T-helper 2 cell treated with Interferon-gamma antibody and Interleukin-4, amounts not matched to agents 5 μg/mL and 100 μg/mL, for 36 hours (primary cell): ENCODE results near the gene COX18.
A peak's percentile ranks its signal among the peaks of the same experiment; 100 is the strongest.

Source experiments
- DNase-seq: peaks from one replicate; pipeline ENCODE4 v3.0.0; 2021; ENCODE audit warnings: low spot score
- H3K27ac Mint-ChIP-seq: one replicate; pipeline ENCODE4 v1.8.0; 2021; ENCODE audit warnings: mild to moderate bottlenecking, mixed read lengths
- H3K27me3 Mint-ChIP-seq: one replicate; pipeline ENCODE4 v1.8.0; 2021; ENCODE audit warnings: low read depth, mixed read lengths
- H3K36me3 Mint-ChIP-seq: one replicate; pipeline ENCODE4 v1.8.0; 2021; ENCODE audit warnings: low read depth, mixed read lengths
- H3K4me1 Mint-ChIP-seq: one replicate; pipeline ENCODE4 v1.8.0; 2021; ENCODE audit warnings: low read depth, mixed read lengths
- H3K4me3 Mint-ChIP-seq: one replicate; pipeline ENCODE4 v1.8.0; 2022; ENCODE audit warnings: mild to moderate bottlenecking, moderate library complexity, mixed read lengths
- H3K9me3 Mint-ChIP-seq: one replicate; pipeline ENCODE4 v1.8.0; 2021; ENCODE audit warnings: mixed read lengths

COX18 gene

DNA sequence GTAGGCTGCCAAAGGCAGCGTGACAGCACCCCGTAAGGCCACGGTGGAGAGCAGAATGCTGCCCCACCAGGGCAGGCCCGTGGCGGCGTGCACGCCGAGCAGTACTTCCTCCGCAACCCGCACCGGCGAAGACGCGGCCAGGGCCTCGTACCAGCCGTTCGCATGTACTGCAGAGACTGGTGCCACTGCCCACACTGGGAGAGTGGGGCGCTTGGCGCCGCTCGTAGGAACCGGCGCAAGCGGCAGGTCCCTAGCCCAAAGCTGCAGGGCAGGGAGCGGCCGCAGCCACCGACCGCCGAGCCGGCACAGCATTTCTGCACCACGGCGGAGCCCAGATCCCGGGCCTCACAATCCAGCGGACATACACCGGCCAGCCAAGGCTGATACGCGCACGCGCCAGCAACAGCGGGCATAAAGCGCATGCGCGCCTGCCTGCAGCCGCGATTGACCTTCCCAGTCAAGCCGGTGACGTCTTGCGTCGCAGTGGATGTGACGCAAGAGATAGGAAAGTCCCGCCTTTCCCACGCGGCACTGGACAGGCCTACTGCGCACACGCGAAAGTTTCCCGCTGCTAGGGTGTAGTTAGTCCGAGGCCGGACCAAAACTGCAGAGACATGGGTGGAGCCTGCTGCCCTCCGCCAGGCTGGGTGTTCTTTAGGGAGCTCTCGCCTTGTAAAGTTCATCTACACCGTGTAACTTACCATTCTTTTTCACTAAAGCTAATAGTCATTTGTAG is at the start of gene COX18:
TSS of gene COX18 (minus strand) at position 379 of the 736 bp plus-strand sequence. CDS start at position 312, 67 bp downstream.
- H3K4me1 Mint-ChIP-seq = peaks cover 31% of the 10 kb centered on the region
- H3K36me3 Mint-ChIP-seq = peaks cover 25% of the 10 kb centered on the region
- H3K4me3 Mint-ChIP-seq = peak within 1 kb of the TSS; percentile 95
- H3K27ac Mint-ChIP-seq = peak within 1 kb of the TSS; percentile 98
- H3K27me3 Mint-ChIP-seq = no peaks in the 10 kb centered on the region
- H3K9me3 Mint-ChIP-seq = no peaks in the 10 kb centered on the region
- peak; percentile 98 for DNase-seq

DNA sequence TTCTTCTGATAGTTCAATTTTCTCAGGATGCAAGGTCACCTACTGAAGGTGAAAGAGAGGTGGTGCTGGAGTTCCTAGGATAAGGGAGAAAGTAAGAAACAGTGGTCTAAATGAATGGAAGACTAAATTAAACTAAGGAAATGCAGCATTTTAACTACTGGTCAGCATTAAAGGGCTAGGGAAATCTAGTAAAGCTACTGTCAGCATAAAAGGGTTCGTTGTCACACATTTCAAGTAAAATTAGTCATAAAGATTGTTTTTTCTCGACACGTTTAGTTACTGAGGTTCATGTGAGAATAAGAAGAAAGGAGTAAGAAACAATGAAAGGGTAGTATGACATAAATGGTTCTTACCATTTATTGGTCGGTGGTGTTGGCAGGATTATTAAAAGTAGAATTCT is 40.0 kb upstream of the COX18 start:
- DNase-seq = no peak
- Mint-ChIP-seq H3K36me3 (peaks cover 16% of the 10 kb centered on the region), H3K27ac (no peak overlapping the region), H3K9me3 (no peaks in the 10 kb centered on the region), H3K27me3 (no peaks in the 10 kb centered on the region), H3K4me3 (no peak overlapping the region), H3K4me1 (no peaks in the 10 kb centered on the region)

GRCh38 chr4:73104695-73105094 is 35.2 kb upstream of the COX18 start:
- Mint-ChIP-seq H3K9me3 (no peaks in the 10 kb centered on the region), H3K27me3 (no peaks in the 10 kb centered on the region), H3K4me1 (peaks cover 2% of the 10 kb centered on the region), H3K36me3 (peaks cover 16% of the 10 kb centered on the region), H3K4me3 (no peak overlapping the region), H3K27ac (no peak overlapping the region)
- no peak for DNase-seq

DNA sequence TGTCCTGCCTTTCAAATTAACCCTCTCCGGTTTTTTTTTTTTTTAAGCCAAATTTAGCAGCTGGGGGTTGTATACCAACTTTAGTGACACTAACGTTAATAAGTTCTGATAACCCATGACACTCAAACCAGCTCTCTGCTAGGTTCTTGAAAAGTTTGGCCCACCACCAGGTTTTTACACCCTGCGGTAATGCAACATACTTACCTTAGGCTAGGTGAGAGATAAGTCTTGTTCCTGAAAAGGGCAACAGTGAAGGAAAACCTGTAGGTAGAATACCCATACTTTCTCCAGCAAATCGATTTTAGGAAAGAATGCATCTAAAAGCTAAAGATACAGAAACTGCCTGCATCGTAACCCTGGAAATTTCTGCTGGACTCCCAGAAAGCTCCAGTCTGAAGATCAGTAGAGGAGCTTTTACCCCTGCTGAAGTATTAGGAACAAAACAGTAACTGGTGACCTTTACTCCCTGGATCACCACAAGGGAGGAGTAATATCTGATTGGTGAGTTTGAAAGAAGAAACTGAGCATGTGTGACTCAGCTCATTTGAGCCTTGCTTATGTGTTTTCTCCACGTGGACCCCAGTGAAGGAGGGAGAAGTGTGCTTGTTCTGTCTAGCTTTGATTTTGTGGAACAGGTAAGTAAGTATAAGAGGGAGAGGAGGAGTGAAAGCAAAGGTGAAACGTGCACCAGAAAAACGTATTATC is 34.4 kb upstream of the COX18 start:
- no peak overlapping the region for H3K4me3 Mint-ChIP-seq
- no peaks in the 10 kb centered on the region for H3K9me3 Mint-ChIP-seq
- no peak overlapping the region for H3K27ac Mint-ChIP-seq

DNA sequence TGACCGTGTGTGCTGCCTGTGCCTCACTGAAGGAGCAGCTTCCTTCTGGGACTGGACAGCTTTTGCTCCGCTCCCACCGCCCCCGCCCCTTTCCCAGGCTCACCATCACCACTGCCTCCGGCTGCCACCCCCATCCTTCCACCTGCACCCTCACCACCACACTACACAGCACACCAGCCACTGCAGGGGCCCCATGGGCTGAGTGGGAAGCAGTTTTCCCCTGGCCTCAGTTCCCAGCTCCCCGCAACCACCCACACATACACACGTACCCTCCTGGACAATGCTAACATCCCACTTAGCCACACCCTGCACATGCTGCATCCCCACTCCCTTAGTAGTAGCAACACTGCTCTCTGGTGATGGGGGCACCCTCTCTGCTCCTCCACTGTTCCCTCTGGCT is 29.6 kb upstream of the COX18 start:
- Mint-ChIP-seq H3K4me1 (peaks cover 1% of the 10 kb centered on the region), H3K36me3 (peaks cover 33% of the 10 kb centered on the region), H3K27me3 (no peaks in the 10 kb centered on the region), H3K27ac (peak overlapping the region; percentile 15), H3K4me3 (no peak overlapping the region), H3K9me3 (no peaks in the 10 kb centered on the region)
- DNase-seq = no peak

More for the DNA sequence above, 34.4 kb upstream of the COX18 start:
- Mint-ChIP-seq H3K36me3 (peaks cover 22% of the 10 kb centered on the region), H3K27me3 (no peaks in the 10 kb centered on the region), H3K4me1 (peaks cover 2% of the 10 kb centered on the region)
- no peak for DNase-seq

DNA sequence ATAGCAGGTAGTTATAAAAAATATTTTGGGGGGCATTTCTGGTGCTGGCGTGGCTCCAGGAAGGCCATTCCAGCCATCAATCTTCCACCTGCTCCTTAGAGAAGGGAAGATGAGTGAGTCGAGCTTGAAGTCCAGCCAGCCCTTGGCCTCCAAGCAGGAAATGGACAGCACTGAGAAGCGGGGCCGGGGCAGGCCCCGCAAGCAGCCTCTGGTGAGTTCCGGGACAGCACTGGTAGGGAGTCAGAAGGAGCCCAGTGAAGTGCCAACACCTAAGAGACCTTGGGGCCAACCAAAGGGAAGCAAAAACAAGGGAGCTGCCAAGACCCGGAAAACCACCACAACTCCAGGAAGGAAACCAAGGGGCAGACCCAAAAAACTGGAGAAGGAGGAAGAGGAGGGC is 29.2 kb upstream of the COX18 start:
- H3K27ac Mint-ChIP-seq = no peak overlapping the region
- peaks cover 34% of the 10 kb centered on the region for H3K36me3 Mint-ChIP-seq
- DNase-seq = no peak
- no peaks in the 10 kb centered on the region for H3K27me3 Mint-ChIP-seq
- no peaks in the 10 kb centered on the region for H3K9me3 Mint-ChIP-seq
- H3K4me1 Mint-ChIP-seq = no peaks in the 10 kb centered on the region
- no peak overlapping the region for H3K4me3 Mint-ChIP-seq

- Mint-ChIP-seq H3K27me3 (no peaks in the 10 kb centered on the region), H3K4me1 (no peaks in the 10 kb centered on the region), H3K36me3 (peaks cover 34% of the 10 kb centered on the region), H3K4me3 (no peak overlapping the region), H3K27ac (no peak overlapping the region), H3K9me3 (no peaks in the 10 kb centered on the region)
- DNase-seq = no peak
Measured at GRCh38 chr4:73098016-73098415, 28.5 kb upstream of the COX18 start.

DNA sequence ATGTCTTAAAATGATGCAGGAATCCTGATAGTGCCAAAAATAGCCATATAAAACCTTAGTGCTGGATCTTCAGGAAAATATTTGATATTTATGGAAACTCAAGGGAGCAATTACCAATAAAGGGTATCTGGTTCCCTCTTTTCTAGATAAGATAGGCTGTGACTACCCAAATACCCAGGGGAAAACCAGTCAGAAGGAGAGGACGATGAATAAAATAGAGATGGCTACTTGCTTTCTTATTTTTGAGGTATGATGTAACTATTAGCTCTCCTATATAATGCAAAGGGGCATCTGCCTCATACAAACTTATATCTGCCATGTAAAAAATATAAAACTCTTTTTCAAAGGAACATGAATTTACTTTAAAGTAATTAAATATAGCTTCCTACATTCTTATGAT is 23.4 kb upstream of the COX18 start:
- Mint-ChIP-seq H3K27ac (no peak overlapping the region), H3K27me3 (no peaks in the 10 kb centered on the region), H3K9me3 (no peaks in the 10 kb centered on the region), H3K36me3 (peaks cover 32% of the 10 kb centered on the region), H3K4me3 (no peak overlapping the region), H3K4me1 (peaks cover 3% of the 10 kb centered on the region)
- no peak for DNase-seq

DNA sequence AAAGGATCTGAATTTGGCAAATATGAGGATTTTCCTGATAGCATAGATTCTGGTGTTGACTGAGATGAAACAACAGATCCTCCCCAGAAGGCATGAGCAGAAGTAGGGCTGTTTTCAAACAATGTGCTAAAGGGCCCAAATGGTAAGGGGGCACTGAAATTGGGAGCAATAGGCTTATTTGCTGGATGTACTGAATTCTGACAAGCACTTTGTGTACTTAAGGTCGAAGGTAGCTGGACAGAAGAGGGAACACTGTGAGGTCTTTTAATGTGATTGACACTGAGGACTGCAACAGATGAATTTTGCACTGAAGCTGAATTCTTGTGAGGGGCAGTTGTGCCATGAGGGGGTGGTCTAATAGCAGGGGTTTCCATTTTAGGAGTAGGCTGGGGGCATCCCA is 21.2 kb upstream of the COX18 start:
- no peak for DNase-seq
- H3K36me3 Mint-ChIP-seq = peaks cover 35% of the 10 kb centered on the region
- H3K4me1 Mint-ChIP-seq = peaks cover 8% of the 10 kb centered on the region
- no peak overlapping the region for H3K4me3 Mint-ChIP-seq
- H3K9me3 Mint-ChIP-seq = no peaks in the 10 kb centered on the region
- no peaks in the 10 kb centered on the region for H3K27me3 Mint-ChIP-seq
- no peak overlapping the region for H3K27ac Mint-ChIP-seq

GRCh38 chr4:73087871-73088270 is 18.4 kb upstream of the COX18 start:
- no peaks in the 10 kb centered on the region for H3K9me3 Mint-ChIP-seq
- no peak overlapping the region for H3K27ac Mint-ChIP-seq
- no peak overlapping the region for H3K4me3 Mint-ChIP-seq
- DNase-seq = no peak
- peaks cover 43% of the 10 kb centered on the region for H3K36me3 Mint-ChIP-seq
- peaks cover 8% of the 10 kb centered on the region for H3K4me1 Mint-ChIP-seq
- no peaks in the 10 kb centered on the region for H3K27me3 Mint-ChIP-seq

DNA sequence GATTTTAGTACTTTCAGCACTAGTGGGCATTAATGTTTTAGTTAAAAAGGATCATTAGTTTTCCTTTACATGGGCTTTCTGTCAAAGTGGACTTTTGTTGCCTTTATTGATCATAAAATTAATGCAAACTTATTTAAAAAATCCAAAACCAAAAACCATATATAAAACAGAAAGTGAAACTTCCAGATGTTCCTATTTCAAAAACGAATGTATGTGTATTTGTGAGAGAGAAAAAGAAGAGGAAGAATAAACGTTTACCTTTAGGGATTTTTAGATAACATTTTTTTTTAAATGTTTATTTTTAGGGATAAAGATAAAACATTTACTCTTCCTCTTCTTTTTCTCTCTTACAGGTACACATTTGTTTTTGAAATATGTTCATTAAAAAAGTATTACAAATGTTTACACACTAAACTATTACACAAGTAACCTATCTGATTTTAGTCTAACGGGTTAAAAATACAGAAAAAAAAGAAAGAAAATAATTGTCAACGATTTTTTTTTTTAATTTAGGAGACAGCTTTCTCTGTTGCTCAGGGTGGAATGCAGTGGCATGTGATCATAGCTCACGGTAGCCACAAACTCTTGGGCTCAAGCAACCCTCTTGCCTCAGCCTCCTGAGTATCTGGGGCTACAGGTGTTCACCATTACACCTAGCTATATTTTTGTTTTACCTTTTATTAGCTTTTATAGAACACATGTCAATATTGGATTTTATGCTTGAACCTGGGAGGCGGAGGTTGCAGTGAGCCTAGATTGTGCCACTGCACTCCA is 16.8 kb upstream of the COX18 start:
- Mint-ChIP-seq H3K4me3 (peak overlapping the region; percentile 74), H3K36me3 (peaks cover 43% of the 10 kb centered on the region), H3K27me3 (no peaks in the 10 kb centered on the region), H3K27ac (peak overlapping the region; percentile 74), H3K4me1 (peaks cover 7% of the 10 kb centered on the region), H3K9me3 (no peaks in the 10 kb centered on the region)
- DNase-seq = no peak

GRCh38 chr4:73080789-73081188 is 11.3 kb upstream of the COX18 start:
- Mint-ChIP-seq H3K4me3 (no peak overlapping the region), H3K4me1 (peaks cover 11% of the 10 kb centered on the region), H3K9me3 (no peaks in the 10 kb centered on the region), H3K27me3 (no peaks in the 10 kb centered on the region), H3K36me3 (peaks cover 49% of the 10 kb centered on the region), H3K27ac (no peak overlapping the region)
- no peak for DNase-seq

GRCh38 chr4:73075832-73076231 is 6.3 kb upstream of the COX18 start:
- Mint-ChIP-seq H3K4me1 (peaks cover 7% of the 10 kb centered on the region), H3K4me3 (no peak overlapping the region), H3K27me3 (no peaks in the 10 kb centered on the region), H3K36me3 (peaks cover 38% of the 10 kb centered on the region), H3K9me3 (no peaks in the 10 kb centered on the region), H3K27ac (no peak overlapping the region)
- DNase-seq = no peak

- peaks cover 31% of the 10 kb centered on the region for H3K4me1 Mint-ChIP-seq
- H3K9me3 Mint-ChIP-seq = no peaks in the 10 kb centered on the region
- H3K4me3 Mint-ChIP-seq = peak overlapping the region; percentile 95
- peaks cover 26% of the 10 kb centered on the region for H3K36me3 Mint-ChIP-seq
- DNase-seq = no peak
- peak overlapping the region; percentile 98 for H3K27ac Mint-ChIP-seq
- H3K27me3 Mint-ChIP-seq = no peaks in the 10 kb centered on the region
Measured at GRCh38 chr4:73070074-73070390, 516 bp upstream of the COX18 start.
